LHCN-M2 (cell line): ENCODE results near the gene UGT2B7. TPM values are rescaled to one million over a fixed set of nuclear protein-coding genes. Genes with fewer than 3 reads are reported as not detected.
"Not testable (repeated sequence)": the region's sequence is repeated elsewhere in the genome, so short reads cannot be mapped to it uniquely, and the experiment has no call there.

Source experiments
- DNase-seq: peaks from one replicate; pipeline ENCODE4 v3.0.0-alpha.2; 2012; ENCODE audit warnings: low read depth
- total RNA-seq: library from RNA; depleted of rRNA; stranded (reverse); fragments of >200 nt; gene quantifications from 2 replicates; pipeline ENCODE4 v1.2.3, GENCODE V29; 2014

Gene UGT2B7
- total RNA-seq, 1 experiment from 2014 or later, result 0.57 TPM

GRCh38 chr4:69088473-69088872 lies 7.8 kb upstream of the UGT2B7 start:
- no peak for DNase-seq

DNA sequence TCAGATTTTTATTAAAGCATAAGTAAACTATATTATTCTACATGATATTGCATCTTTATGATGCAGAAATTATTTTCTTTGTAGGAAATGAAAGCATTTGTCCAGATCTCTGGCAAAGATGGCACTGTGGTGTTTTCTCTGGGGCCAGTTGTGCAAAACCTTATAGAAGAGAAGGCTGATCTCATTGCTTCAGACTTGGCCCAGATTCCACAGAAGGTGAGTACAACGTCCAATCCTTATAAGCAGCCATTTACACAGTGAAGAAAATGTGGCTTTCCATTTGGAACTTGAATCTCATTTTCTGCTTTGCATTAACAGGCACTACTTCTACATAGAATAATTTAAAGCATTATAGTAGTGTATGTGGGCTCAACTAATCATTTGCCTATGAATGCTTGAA lies 6.9 kb upstream of the UGT2B7 start:
- no peak for DNase-seq

GRCh38 chr4:69092190-69092589 lies 4.1 kb upstream of the UGT2B7 start:
- DNase-seq, result peak; percentile 94

DNA sequence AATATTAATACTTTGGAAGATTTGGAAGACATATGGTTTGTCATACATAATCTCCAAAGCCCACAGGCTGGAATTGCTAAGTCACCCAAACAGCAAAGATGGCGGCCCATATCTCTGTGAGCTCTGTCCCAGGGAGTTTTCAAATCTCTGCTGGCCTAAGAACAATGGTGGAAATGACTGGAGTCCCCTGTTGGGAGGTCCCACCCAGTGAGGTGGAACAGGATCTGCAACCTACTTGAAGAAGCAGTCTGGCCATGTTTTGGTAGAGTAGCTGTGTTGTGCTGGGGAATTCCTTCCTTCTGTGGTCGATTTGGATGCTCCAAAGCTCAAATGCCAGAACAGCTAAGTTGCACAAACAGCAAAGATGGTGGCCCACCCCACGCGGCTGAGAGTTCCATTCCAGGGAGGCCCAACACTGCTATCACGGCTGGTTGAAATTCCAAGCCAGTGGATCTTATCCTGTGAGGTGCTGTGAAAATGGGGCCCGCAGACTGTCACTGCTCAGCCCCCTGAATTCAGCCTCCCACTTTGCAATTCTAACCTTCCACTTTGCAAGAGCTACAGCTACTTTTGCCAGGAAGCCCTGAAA lies 3.2 kb upstream of the UGT2B7 start:
- no peak for DNase-seq

DNA sequence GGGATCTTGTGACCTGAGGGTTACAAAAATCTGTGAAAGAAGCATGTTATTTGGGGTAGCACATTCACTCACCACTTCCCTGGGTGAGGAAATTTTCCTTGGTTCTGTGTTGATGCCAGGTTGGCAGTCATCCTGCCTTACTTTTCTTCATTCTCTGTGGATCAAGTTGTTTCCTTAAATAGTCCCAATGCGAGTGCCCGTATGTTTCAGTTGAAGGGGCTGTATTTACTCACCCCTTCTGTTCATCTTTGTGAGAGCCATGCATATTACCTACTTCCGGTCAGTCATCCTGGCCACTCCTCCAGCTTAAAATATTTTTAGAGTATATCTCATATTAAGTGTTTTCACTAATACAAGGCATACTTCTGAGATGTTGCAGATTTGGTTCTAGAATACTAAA lies 2.6 kb upstream of the UGT2B7 start:
- DNase-seq, result no peak

DNA sequence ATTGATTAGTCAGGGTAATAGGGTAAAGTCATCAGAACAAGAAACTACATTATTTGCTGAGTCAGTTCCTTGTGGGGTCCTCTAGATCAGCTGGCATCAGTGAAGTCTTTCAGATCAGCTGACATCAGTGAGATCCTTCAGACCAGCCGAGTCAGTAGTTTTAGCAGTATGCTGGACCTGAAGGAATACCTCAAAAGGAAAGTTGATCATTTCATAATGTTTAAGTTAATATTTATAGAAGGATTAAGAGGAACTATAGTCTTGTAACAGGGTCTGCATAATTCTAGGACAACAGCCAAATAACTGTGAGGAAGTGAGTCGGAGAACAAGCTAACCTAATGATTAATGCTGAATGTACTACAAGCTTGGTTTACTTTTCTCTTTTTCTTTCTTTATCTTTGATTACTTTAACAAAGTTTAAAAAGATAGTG lies 958 bp upstream of the UGT2B7 start:
- DNase-seq, result no peak

DNA sequence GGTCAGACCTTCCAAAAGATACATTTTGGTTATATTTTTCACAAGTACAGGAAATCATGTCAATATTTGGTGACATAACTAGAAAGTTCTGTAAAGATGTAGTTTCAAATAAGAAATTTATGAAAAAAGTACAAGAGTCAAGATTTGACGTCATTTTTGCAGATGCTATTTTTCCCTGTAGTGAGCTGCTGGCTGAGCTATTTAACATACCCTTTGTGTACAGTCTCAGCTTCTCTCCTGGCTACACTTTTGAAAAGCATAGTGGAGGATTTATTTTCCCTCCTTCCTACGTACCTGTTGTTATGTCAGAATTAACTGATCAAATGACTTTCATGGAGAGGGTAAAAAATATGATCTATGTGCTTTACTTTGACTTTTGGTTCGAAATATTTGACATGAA lies 536 bp downstream of the UGT2B7 start:
- DNase-seq, result no peak

DNA sequence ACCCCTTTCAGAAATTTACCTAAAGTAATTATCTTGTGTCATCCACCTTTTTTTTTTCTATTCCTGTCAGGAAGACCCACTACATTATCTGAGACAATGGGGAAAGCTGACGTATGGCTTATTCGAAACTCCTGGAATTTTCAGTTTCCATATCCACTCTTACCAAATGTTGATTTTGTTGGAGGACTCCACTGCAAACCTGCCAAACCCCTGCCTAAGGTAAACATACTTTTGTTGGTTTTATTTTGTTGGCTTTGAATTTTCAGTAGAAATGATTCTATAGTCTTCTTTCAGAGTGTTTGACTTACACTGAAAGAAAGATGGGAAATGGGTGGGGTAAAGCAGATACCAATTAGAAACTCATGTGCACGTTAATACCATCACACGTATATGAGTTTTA lies 2.2 kb downstream of the UGT2B7 start:
- no peak for DNase-seq

GRCh38 chr4:69099910-69100309 lies 3.6 kb downstream of the UGT2B7 start:
- DNase-seq, result no peak

DNA sequence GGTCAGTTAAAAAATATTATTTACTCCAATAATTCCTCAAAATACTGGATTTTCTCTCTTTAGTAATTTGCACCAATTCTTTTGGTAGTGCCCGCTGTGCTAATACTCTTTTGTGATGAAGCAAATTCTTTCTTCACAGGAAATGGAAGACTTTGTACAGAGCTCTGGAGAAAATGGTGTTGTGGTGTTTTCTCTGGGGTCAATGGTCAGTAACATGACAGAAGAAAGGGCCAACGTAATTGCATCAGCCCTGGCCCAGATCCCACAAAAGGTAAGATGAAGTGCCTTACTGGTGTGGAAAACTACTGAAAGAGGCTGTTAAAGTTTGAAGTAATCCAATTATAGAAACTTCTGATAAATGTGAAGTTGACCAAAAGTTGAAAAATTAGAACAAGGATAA lies 6.4 kb downstream of the UGT2B7 start:
- DNase-seq, result not testable (repeated sequence)

DNA sequence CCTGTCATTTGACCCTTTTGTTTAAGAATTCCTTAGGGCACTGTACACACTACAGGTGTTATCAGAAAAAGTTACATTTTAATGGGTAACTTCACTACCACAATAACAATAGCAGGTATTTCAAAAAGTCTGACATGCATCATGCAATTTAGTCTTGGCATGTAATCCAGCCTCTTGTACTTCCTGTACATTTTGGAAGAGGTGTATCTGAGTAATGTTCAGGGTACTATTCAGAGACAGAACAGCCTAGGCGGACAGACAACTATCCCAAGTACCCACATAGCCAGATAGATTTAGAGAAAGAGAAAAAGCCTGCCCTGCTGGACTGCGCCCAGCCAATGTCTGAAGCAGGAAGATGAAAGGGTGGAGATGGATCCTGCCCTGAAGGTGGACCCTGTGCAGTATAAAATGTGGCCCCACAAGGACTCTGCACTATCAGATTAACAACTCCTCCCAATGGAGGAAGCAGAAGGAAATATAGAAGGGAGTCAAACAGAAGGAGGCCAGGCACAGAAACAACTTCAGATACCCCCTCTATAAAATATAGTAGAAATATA lies 8.5 kb downstream of the UGT2B7 start:
- DNase-seq, result no peak

DNA sequence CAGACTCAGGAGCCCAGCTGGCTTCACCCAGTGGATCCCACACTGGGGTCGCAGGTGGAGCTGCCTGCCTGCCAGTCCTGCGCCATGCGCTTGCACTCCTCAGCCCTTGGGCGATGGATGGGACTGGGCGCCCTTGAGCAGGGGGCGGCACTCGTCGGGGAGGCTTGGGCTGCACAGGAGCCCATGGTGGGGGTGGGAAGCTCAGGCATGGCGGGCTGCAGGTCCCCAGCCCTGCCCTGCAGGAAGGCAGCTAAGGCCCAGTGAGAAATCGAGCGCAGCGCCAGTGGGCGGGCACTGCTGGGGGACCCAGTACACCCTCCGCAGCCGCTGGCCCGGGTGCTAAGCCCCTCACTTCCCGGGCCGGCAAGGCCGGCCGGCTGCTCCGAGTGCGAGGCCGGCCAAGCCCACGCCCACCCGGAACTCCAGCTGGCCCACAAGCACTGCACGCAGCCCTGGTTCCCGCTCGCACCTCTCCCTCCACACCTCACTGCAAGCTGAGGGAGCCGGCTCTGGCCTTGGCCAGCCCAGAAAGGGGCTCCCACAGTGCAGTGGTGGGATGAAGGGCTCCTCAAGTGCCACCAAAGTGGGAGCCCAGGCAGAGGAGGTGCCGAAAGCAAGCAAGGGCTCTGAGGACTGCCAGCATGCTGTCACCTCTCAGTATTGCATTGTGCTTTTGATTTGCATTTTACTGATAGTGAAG lies 19.0 kb downstream of the UGT2B7 start:
- not testable (repeated sequence) for DNase-seq

DNA sequence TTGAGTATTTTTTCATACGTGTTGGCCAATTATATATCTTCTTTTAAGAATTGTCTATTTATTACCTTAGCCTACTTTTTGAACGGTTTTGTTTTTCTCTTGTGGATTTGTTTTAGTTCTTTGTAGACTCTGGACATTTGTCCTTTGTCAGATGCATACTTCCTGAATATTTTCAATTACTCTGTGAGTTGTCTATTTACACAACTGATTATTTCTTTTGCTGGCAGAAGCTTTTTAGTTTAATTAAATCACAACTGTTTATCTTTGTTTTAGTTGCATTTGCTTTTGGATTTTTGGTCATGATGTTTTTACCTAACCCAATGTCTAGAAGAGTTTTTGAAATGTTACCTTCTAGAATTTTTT lies 19.6 kb downstream of the UGT2B7 start:
- DNase-seq, result no peak

DNA sequence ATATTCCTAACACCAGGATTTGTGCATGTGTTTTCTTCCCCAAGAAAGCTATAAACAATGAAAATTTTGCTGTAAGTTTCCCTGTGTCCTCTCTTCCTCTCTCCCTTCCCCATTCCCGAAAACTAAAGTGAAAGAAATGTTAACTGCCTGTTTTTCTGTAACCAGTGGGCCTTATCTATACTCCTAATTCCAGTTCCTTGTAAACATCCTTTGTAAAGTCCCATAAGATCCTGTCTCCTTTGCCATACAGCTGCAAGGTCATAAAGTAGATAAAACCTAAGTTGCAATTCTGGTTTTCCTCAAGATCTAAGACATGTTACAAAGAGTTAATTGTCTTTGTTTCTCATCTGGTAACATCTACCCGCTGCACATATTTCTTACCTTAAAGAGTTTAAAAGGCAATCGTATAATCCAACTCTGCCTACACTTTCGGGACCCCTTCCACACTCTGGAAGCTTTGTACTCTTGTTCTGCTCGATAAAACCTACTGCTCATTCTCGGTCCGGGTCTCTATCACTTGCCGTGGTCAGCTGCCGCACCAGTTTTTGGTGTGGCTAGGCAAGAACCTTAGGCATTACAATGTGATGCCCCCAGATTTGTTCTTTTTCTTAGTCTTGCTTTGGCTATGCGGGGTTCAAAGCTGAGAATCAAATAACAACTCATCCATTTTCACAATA lies 20.5 kb downstream of the UGT2B7 start:
- DNase-seq, result no peak

DNA sequence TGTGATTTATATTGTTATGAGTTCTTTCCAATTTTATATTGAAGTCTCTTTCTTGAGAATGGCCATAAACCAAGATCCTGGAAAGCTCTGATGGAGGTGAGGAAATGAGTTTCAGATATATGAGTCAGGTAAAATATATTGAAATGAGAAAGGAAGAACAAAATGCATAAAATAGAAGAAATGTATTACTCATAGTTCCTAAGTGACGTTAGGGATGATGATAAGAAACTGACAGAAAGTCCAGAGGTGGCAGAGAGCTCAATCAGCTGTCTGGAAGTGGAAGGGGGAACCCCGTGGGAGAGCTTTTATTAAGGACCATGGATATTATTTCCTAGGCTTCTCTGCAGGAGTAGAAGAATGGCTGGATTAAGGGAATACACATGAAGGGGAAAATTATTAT lies 24.6 kb downstream of the UGT2B7 start:
- no peak for DNase-seq

- DNase-seq, result no peak
Measured at GRCh38 chr4:69122476-69122875, 26.2 kb downstream of the UGT2B7 start.

DNA sequence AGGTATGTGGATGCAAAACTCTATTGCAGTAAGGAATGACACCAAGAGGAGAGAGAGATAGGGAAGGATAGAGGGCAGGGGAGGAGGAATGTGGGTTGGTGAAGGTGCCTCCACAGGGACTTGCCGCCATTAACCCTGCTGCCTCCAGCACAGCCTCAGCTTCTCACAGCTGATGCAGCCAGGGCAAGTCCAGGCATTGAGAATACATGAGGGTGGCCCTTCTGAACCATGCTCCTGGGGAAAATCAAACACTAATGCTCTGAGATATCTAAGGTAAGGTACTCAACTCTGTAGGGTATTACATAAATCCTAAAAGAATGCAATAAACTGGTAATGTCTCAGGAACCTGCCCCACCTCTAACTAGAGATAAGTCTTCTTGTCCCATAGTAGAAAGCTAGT lies 28.7 kb downstream of the UGT2B7 start:
- no peak for DNase-seq

- DNase-seq, result peak; percentile 32
Measured at GRCh38 chr4:69126024-69126423, 29.8 kb downstream of the UGT2B7 start.

- DNase-seq, result no peak
Measured at GRCh38 chr4:69133993-69134392, 37.7 kb downstream of the UGT2B7 start.

- DNase-seq, result no peak
Measured at GRCh38 chr4:69134471-69134870, 38.2 kb downstream of the UGT2B7 start.

GRCh38 chr4:69141320-69141719 lies 45.0 kb downstream of the UGT2B7 start:
- DNase-seq, result no peak

DNA sequence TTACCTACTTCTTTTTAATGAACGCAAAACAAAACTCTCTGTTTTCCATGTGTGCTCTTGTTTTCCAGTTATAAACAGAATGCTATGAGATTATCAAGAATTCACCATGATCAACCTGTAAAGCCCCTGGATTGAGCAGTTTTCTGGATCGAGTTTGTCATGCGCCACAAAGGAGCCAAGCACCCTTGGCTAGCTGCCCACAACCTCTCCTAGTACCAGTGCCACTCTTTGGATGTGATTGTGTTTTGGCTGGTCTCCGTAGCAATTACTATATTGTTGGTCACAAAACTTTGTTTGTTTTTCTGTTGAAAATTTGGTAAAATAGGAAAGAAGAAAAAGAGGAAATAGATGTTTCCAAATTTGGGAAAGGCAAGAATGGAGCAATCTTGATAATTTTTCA lies 51.1 kb downstream of the UGT2B7 start:
- no peak for DNase-seq

- DNase-seq, result no peak
Measured at GRCh38 chr4:69154021-69154420, 57.7 kb downstream of the UGT2B7 start.
